Fibroblast of skin of right quadriceps (primary cell): ENCODE measurements around the gene TRIM63.

Experiments used
- DNase-seq: peaks from one replicate; pipeline ENCODE4 v3.0.0-alpha.2; 2013

The TRIM63 gene

GRCh38 chr1:26032656-26033357 is 34.6 kb downstream of the TRIM63 start:
- no peak for DNase-seq

DNA sequence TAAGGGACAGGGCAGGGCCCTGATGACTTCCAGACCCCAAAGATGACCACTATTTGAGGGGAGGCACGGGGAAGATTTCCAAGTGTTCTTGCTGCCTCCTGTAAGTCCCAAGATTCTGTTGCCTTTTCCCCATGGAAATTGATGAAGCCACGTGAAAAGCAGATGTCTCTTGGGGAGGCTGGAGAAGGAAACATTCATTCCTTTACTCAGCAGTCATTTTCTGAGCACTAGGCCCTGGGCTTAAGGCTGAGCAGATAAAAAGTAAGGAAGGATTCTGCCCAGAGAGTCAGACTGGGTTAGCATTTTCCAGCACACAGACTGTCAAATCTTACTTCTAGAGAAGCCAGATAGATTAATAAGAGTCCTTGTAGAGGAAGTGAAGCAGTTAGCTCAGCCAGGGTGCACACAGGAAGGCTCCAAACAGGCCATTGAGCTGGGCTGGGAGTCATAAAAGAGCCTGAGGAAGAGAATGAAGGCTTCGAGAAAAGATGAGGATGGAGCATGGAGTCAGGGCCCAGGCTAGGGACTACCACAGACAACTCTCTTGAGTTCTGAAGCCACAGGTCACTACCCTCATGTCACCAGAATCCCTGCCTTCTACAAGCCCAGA is 35.7 kb downstream of the TRIM63 start:
- peak; percentile 68 for DNase-seq

- DNase-seq = no peak
These were observed 36.2 kb downstream of the TRIM63 start for GRCh38 chr1:26031196-26031595.

- no peak for DNase-seq
These were observed 37.5 kb downstream of the TRIM63 start for GRCh38 chr1:26029864-26030481.

GRCh38 chr1:26029054-26029863 is 38.2 kb downstream of the TRIM63 start:
- no peak for DNase-seq

DNA sequence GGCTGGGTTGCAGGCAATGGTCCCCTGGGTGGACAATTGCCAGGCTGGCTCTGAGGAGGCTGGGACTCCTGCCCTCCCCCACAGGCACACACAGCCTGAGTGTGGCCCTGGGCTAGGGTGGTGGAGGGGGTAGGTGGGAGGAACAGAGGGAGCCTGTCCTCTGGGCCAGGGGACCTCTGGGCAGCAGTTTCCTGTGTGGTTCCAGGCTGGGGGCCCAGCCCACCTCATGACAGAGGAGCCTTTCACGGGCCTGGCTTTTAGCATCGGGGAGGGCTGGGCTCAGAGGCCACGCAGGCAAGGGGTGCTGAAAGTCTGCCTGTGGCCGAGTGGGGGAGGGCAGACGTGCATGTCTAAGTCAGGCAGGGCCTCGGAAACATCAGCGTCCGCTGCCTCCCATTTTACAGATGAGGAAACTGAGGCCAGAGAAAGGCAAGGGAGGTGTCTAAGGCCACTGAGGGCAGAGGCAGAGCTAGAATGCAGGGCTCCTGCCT is 38.9 kb downstream of the TRIM63 start:
- DNase-seq = no peak

DNA sequence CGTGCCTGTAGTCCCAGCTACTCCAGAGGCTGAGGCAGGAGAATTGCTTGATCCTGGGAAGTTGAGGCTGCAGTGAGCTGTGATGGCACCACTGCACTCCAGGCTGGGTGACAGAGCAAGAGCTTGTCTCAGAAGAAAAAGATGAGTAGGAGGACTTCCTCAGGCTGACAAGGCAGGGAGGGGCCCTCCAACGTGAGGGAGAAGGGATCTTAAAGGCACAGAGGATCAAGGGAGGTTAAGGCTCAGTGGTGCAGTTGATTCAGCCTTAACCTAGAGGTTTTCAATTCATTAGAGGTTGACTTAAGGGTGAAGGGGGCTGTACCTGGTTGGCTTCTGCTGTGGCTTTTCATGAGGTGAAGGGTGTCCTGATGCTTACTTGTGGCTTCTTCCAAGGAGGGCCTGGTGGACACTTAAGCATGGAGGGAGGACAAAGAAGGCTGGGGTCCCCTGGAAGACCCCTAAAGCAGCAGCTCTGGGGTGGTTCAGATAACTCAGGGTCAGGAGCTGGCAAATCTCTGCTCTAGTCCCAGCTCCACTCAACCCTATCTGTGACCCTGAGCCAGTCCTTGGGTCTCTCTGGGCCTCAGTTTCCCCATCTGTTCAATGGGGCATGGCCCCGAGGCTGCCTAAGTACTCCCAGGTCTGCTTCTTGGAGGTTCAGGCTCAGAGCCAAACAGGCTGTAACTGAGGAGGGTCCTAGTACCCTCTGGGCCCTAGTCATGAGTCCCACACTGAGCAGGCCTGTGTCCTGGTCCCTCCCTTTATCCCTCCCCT is 39.5 kb downstream of the TRIM63 start:
- no peak for DNase-seq

DNA sequence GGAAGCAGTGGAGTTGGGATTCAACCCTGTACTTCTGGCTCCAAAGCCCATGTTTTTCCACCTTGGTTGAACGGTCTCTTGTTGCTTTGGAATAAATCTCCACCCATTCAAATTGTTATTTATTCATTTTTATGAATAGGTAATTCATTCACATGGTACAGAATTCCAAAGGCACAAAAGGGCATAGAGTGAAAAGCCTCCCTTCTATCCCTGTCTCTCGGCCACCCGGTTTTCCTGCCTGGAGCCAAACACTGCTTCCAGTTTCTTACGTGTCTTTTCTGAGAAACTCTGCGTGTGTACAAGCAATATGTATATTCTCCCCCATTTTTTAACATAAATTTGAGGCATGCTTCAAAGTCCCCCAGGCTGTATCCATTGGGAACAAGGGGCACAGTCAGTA is 41.9 kb downstream of the TRIM63 start:
- no peak for DNase-seq

DNA sequence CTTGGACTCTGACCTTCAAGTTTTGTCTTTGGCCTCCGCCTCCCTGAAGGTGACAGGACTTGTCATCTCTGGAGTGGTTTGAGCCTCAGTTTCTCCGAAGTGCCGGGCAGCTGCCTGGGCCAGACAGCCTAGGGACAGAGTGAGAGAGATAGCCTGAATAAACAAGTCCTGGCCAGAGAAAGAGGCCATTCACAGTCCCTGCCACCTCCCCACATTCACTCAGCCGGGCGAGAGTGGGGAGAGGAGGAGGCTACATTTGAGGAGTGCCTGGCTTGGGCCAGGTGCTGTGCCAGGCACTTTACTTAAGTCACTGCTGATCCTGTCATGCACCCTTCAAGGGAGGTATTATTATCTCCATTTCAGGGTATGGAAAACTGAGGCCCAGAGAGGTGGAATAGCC is 42.4 kb downstream of the TRIM63 start:
- DNase-seq = no peak

DNA sequence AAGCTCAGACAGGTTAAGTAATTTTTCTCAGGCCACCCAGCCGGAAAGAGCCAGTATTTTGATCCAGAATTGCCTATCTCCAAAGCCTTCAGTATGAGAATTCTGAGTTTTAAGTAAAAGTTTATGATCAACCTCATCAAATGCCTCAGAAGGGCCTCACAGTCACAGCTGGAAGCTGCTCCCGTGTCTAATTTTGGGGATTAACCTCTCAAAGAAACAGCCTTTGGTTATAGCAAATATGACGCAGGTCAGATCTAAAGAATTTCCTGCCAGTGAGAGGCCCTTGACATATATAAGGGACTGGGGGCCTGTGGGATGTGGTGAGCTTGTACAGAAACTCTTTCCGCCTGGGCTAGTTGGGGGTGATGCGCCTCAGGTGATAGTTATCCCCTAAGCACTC is 43.6 kb downstream of the TRIM63 start:
- DNase-seq = peak; percentile 46

GRCh38 chr1:26023009-26023408 is 44.4 kb downstream of the TRIM63 start:
- DNase-seq = no peak

- no peak for DNase-seq
These were observed 45.0 kb downstream of the TRIM63 start for GRCh38 chr1:26022404-26022779.

GRCh38 chr1:26021647-26022403 is 45.6 kb downstream of the TRIM63 start, which contains the start of gene EXTL1:
Gene EXTL1 (plus strand): TSS chr1:26021775. CDS start chr1:26022647, 872 bp downstream.
- peak; percentile 59 for DNase-seq

- DNase-seq = no peak
These were observed 46.3 kb downstream of the TRIM63 start for GRCh38 chr1:26020941-26021646.

- peak; percentile 56 for DNase-seq
These were observed 47.1 kb downstream of the TRIM63 start for GRCh38 chr1:26020330-26020768.

DNA sequence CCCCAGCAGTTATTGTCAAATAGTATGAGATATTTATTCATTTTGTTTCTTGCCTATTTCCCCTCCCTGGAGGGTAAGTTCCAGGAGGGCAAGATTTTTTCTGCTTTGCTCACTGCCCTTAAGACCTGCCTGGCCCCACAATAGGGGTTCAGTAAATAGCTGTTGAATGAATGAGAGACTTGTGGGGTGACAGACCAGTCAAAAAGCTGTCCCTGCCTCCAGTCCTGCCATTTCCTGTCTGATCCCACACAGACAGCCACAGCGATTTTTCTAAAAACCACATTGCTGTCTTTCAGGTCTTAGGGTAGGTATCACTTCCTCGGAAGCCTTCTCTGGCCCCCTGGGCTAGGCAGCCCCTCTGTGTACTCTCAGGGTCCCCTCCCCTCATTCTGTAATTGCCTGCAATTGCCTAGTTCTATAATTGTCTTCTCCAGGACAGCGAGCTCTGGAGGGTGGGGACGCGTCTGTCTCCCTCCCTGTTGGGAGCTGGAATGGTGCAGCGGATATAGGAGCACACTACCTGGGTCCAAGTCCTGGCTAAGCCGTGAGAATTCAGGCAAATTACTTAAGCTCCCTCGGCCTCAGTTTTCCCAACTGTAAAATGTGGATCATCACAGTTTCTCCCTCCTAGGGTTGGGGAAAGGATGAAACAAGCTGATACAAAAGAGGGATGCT is 47.7 kb downstream of the TRIM63 start:
- peak; percentile 81 for DNase-seq

DNA sequence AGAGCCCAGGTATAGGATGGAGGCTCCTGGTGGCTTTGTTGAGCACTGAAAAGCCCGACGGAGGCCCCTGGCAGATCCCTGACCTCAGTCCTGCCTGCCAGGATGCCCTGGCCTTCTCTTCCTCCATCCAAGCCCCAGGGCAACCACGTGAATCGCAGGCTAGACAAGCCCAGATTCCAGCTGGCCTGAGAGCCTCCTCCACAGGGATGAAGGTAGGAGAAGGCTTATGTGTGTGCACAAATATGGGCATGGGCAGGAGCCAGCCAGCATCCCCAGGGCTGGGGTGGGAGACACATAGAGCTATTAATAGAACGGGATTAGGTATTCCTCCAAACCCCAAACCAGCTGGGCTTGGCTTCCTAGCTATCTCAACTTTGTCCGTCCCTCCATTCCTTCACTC is 49.8 kb downstream of the TRIM63 start:
- peak; percentile 78 for DNase-seq

GRCh38 chr1:26016953-26017545 is 50.4 kb downstream of the TRIM63 start:
- no peak for DNase-seq

GRCh38 chr1:26016258-26016952 is 51.0 kb downstream of the TRIM63 start:
- DNase-seq = no peak
